Endothelial cell (in vitro differentiated cells): ENCODE results near the gene MITF. TPM values are rescaled to one million over a fixed set of nuclear protein-coding genes. Genes with fewer than 3 reads are reported as not detected.

ENCODE experiments used
- DNase-seq: peaks from one replicate; pipeline ENCODE4 v3.0.0; 2021; ENCODE audit warnings: low spot score
- H3K27ac Mint-ChIP-seq: one replicate; pipeline ENCODE4 v1.8.0; 2021; ENCODE audit warnings: mixed read lengths, inconsistent platforms; ENCODE audit not compliant: unreplicated experiment
- H3K27me3 Mint-ChIP-seq: one replicate; pipeline ENCODE4 v1.8.0; 2021; ENCODE audit warnings: mild to moderate bottlenecking, moderate library complexity, mixed read lengths, inconsistent platforms; ENCODE audit not compliant: unreplicated experiment
- H3K36me3 Mint-ChIP-seq: one replicate; pipeline ENCODE4 v1.8.0; 2021; ENCODE audit warnings: mild to moderate bottlenecking, low read depth, mixed read lengths, inconsistent platforms; ENCODE audit not compliant: unreplicated experiment
- H3K4me1 Mint-ChIP-seq: one replicate; pipeline ENCODE4 v1.8.0; 2021; ENCODE audit warnings: mild to moderate bottlenecking, mixed read lengths, inconsistent platforms; ENCODE audit not compliant: unreplicated experiment
- H3K4me3 Mint-ChIP-seq: one replicate; pipeline ENCODE4 v1.8.0; 2021; ENCODE audit warnings: mild to moderate bottlenecking, mixed read lengths, inconsistent platforms; ENCODE audit not compliant: unreplicated experiment
- H3K9me3 Mint-ChIP-seq: one replicate; pipeline ENCODE4 v1.8.0; 2021; ENCODE audit warnings: mixed read lengths, inconsistent platforms; ENCODE audit not compliant: unreplicated experiment
- total RNA-seq: library from RNA; stranded (reverse); fragmentation: NEBNext Ultra II Directional; extraction: Animal tissue kit (Norgen Biotek cat#: 25700); gene quantifications from one replicate; pipeline ENCODE4 v1.2.1, GENCODE V29; 2021; ENCODE audit not compliant: unreplicated experiment
- TF ChIP-seq, protein P1 (sequence below): fragments of 200-600 bp; sonication (generic); IDR thresholded peaks from one replicate; pipeline ENCODE4 v1.5.0; 2021; ENCODE audit warnings: antibody characterized with exemption; ENCODE audit not compliant: unreplicated experiment

Gene MITF
- total RNA-seq, 1 donor from 2014 or later, result 1.7 TPM

DNA sequence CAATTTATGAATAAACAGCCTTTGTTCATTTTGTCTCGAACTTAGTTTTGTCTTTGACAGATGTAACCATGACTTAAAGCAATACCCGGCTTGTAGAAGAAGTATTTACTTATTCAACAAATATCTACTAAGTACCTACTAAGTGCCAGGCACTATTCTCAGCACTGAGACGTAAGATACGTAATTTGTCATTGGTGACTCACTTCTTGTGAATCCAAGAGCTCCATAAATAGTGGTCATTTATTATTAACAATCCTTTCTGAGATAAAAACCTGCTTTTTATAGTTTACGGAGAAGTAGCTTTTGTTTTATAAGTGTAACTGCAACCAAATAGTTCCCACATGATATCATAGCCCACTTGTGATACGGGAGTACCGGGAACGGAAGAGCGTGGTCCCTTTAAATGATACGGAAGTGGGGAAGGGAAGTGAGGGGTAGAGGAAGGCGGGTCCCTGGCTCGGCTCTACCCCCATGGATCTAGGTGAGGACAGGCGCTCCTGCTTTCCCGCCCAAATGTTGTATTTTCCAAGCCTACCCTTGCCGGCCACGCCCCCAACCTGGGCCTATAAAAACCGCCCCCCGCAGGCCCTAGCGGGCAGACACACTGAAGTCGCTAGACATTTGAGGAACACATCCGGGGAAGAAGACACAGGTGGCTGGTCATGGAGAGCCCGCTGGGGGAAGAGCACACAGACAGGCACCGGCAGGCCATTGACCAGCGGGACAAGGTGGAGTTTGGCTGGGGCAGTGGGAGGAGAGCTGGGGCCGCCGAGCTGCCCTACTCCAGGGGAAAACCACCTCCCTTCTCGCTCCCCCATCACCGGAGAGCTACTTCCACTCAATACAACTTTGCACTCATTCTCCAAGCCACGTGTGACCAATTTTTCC lies 260.1 kb downstream of the MITF start, which contains the start of gene SAMMSON:
SAMMSON (plus strand) TSS at position 594 of the 888 bp plus-strand sequence.
- Mint-ChIP-seq H3K27ac (peak within 1 kb of the TSS; percentile 15), H3K36me3 (no peaks in the 10 kb centered on the region), H3K27me3 (no peaks in the 10 kb centered on the region), H3K4me1 (peaks cover 21% of the 10 kb centered on the region), H3K4me3 (no peak within 1 kb of the TSS), H3K9me3 (no peaks in the 10 kb centered on the region)
- TF ChIP-seq, protein P1, sequence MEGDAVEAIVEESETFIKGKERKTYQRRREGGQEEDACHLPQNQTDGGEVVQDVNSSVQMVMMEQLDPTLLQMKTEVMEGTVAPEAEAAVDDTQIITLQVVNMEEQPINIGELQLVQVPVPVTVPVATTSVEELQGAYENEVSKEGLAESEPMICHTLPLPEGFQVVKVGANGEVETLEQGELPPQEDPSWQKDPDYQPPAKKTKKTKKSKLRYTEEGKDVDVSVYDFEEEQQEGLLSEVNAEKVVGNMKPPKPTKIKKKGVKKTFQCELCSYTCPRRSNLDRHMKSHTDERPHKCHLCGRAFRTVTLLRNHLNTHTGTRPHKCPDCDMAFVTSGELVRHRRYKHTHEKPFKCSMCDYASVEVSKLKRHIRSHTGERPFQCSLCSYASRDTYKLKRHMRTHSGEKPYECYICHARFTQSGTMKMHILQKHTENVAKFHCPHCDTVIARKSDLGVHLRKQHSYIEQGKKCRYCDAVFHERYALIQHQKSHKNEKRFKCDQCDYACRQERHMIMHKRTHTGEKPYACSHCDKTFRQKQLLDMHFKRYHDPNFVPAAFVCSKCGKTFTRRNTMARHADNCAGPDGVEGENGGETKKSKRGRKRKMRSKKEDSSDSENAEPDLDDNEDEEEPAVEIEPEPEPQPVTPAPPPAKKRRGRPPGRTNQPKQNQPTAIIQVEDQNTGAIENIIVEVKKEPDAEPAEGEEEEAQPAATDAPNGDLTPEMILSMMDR, result no peak
- no peak for DNase-seq

DNA sequence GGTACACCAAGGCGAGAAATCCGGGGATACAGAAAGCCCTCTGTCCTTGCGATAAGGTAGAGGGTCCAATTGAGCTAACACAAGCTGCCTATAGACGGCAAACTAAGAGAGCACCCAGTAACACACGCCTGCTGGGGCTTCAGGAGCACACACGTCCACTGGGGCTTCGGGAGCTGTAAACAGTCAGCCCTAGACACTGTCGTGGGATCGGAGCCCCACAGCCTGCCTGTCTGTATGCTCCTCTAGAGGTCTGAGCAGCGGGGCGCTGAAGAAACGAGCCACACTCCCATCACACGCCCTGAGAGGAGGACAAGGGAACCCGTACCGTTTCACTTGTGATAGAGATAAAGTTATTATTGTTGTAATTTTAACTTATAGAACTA lies 260.8 kb downstream of the MITF start:
- Mint-ChIP-seq H3K4me3 (no peak overlapping the region), H3K27ac (no peak overlapping the region), H3K4me1 (peaks cover 21% of the 10 kb centered on the region), H3K9me3 (no peaks in the 10 kb centered on the region), H3K27me3 (no peaks in the 10 kb centered on the region), H3K36me3 (no peaks in the 10 kb centered on the region)
- TF ChIP-seq, protein P1, result no peak
- no peak for DNase-seq

DNA sequence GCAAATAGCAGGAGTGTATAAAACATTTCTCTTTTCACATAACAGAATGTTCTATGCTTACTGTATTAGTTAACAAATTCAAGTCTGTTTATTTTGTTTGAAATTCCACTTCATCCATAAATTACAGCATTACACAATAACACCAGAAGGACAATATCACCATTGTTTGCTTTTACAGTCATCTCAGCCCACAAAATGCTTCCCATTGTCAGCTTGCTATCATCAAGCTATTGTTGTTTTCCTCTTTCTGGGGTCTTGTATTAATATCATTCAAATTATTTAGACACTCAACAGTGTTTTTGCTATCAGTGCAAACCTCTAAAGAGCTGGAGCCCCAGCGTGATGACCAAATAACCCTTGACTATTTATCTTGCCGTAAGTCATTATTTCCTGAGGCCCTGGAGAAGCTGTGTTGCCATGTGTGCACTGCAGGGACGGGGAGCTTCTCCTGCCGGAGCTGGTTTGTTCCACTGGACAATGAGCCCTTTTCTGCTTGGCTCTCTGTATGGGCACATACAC lies 261.4 kb downstream of the MITF start:
- H3K36me3 Mint-ChIP-seq, result no peaks in the 10 kb centered on the region
- H3K4me1 Mint-ChIP-seq, result peaks cover 21% of the 10 kb centered on the region
- H3K4me3 Mint-ChIP-seq, result no peak overlapping the region
- TF ChIP-seq, protein P1, result no peak
- no peak for DNase-seq
- no peaks in the 10 kb centered on the region for H3K27me3 Mint-ChIP-seq
- H3K27ac Mint-ChIP-seq, result no peak overlapping the region
- no peaks in the 10 kb centered on the region for H3K9me3 Mint-ChIP-seq

DNA sequence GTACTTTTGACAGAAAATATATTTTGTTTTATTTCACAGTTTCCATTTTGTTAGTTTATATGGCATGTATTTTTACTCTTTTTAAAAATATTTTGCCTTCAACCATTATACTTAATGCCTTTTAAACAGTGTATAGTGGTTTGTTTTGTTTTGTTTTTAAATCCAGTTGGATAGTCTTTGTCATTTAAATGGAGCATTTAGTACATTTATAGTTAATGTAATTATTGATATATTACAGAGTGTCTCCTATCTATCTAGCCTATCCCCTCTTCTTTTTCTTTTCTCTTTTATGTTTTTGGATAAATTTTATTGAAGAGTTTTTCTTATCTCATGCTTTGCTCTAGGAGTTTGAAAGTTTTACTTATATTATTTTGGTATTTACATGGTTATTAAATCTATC lies 263.9 kb downstream of the MITF start:
- TF ChIP-seq, protein P1, result no peak
- no peaks in the 10 kb centered on the region for H3K27me3 Mint-ChIP-seq
- no peaks in the 10 kb centered on the region for H3K9me3 Mint-ChIP-seq
- no peak for DNase-seq
- H3K4me1 Mint-ChIP-seq, result peaks cover 14% of the 10 kb centered on the region
- no peak overlapping the region for H3K4me3 Mint-ChIP-seq
- H3K36me3 Mint-ChIP-seq, result no peaks in the 10 kb centered on the region
- H3K27ac Mint-ChIP-seq, result no peak overlapping the region

DNA sequence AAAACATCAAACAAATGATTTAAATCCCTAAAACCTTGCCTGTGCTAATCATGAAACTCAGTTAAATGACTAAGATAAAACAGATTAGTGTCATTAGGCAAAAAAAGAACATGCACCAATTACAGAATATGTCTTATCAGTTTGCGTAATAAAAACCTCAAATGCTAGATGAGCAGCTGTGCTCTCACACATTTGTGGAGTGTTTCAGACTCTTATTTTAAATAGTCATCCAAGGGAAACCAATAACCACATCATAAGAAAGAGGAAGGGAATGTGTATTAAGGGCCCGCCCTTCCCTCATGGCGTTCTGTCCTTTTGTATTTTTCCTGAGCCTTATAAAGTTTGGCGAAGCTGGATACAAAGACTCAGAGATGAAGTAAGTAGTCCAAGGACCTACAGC lies 266.8 kb downstream of the MITF start:
- TF ChIP-seq, protein P1, result no peak
- Mint-ChIP-seq H3K4me1 (peaks cover 1% of the 10 kb centered on the region), H3K4me3 (no peak overlapping the region), H3K27me3 (no peaks in the 10 kb centered on the region), H3K27ac (no peak overlapping the region), H3K36me3 (no peaks in the 10 kb centered on the region), H3K9me3 (no peaks in the 10 kb centered on the region)
- DNase-seq, result no peak
